Adrenal gland (tissue), 5 donors: Measurements from ENCODE around the gene ISCU.

Experiments used
- CTCF ChIP-seq, 6 experiments: fragments of 450-650 bp in 4 of 6; fragments of 200-600 bp in 2 of 6; sonication (generic) in 1 of 6; IDR thresholded peaks; 1 replicate in 5 of 6; 2 replicates in 1 of 6; pipeline versions ENCODE4 v1.5.1 to v1.8.0; 2016 to 2021; ENCODE audit warnings: antibody characterized with exemption in 6 of 6, mild to moderate bottlenecking in 2 of 6, moderate library complexity in 1 of 6
- POLR2A ChIP-seq, 2 donors: fragments of 450-650 bp; IDR thresholded peaks; one replicate each; pipeline ENCODE4 v1.6.1; 2017; ENCODE audit warnings: antibody characterized with exemption in 2 of 2, mild to moderate bottlenecking in 2 of 2, moderate library complexity in 1 of 2
- donor health status: DM: no; HTN: no; CAD: no.

DNA sequence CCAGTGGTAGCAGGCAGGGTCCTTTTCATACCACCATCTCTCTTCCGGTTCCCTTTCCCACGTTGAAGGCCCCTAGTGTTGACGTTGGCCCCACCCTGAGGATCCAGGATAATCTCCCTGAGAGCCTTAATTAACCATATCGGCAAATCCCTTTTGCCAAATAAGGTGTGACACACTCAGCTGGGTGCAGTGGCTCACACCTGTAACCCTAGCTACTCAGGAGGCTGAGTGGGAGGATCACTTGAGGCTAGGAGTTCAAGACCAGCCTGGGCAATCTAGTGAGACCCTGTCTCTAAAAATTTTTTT is 38.3 kb downstream of the ISCU start:
- TF ChIP-seq CTCF (IDR thresholded peaks at IDR 0.05) (no peak), POLR2A (IDR thresholded peaks at IDR 0.05) (no peak)
